ENCODE measurements around the gene RBP4. TPM values are rescaled to one million over a fixed set of nuclear protein-coding genes. Genes with fewer than 3 reads are reported as not detected.

The RBP4 gene
- total and polyA plus RNA-seq, 12 donors: 0.66 to 224 (median 10.2) TPM; not detected in 1

DNA sequence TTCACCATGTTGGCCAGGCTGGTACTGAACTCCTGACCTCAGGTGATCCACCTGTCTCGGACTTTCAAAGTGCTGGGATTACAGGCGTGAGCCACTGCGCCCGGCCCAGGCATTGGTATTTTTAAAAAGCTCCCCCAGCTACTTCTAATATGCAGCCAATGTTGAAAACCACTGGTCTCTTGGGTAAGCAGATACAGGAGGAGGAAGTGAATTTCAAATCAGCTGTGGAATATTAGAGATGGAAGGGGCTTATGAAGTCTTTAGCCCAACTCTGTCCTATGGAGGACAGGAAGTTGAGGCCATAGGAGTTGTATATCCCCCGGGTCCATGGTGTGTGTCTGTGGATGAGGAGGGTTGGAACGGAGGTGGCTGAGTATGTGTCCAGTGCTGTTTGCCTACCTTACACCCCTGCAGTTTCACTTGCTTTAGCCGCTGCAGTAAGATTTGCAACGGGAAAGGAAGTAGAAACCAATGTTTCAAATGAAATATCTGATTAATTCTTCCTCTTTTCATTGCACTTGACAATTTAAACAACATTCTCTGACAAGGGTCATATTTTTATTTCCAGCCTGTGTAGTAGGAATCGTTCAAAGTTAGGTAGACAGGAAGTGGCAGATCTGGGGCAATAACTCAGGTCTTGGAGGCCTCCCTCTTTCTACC lies 14.7 kb upstream of the RBP4 start:
- DNase-seq: no peak
- intact Hi-C loops (cut with DNase I): no loop called here
- Histone ChIP-seq H3K27me3 (no peaks in the 10 kb centered on the region), H3K27ac (peak overlapping the region in 2 of 5 donors; percentile 12 to 58), H3K4me1 (replicated peaks in 1 of 2) (no peaks in the 10 kb centered on the region), H3K4me3 (no peak overlapping the region), H3K9me3 (replicated peaks in 1 of 3) (no peaks in the 10 kb centered on the region), H3K36me3 (replicated peaks in 1 of 2) (no peaks in the 10 kb centered on the region)
- TF ChIP-seq, protein P1, sequence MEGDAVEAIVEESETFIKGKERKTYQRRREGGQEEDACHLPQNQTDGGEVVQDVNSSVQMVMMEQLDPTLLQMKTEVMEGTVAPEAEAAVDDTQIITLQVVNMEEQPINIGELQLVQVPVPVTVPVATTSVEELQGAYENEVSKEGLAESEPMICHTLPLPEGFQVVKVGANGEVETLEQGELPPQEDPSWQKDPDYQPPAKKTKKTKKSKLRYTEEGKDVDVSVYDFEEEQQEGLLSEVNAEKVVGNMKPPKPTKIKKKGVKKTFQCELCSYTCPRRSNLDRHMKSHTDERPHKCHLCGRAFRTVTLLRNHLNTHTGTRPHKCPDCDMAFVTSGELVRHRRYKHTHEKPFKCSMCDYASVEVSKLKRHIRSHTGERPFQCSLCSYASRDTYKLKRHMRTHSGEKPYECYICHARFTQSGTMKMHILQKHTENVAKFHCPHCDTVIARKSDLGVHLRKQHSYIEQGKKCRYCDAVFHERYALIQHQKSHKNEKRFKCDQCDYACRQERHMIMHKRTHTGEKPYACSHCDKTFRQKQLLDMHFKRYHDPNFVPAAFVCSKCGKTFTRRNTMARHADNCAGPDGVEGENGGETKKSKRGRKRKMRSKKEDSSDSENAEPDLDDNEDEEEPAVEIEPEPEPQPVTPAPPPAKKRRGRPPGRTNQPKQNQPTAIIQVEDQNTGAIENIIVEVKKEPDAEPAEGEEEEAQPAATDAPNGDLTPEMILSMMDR (IDR thresholded peaks at IDR 0.05): no peak
- TF ChIP-seq POLR2A (IDR thresholded peaks at IDR 0.05): no peak
- WGBS, 4 donors: 62 to 72% (median 68%) methylated on average over 9 of the region's 9 CpGs

DNA sequence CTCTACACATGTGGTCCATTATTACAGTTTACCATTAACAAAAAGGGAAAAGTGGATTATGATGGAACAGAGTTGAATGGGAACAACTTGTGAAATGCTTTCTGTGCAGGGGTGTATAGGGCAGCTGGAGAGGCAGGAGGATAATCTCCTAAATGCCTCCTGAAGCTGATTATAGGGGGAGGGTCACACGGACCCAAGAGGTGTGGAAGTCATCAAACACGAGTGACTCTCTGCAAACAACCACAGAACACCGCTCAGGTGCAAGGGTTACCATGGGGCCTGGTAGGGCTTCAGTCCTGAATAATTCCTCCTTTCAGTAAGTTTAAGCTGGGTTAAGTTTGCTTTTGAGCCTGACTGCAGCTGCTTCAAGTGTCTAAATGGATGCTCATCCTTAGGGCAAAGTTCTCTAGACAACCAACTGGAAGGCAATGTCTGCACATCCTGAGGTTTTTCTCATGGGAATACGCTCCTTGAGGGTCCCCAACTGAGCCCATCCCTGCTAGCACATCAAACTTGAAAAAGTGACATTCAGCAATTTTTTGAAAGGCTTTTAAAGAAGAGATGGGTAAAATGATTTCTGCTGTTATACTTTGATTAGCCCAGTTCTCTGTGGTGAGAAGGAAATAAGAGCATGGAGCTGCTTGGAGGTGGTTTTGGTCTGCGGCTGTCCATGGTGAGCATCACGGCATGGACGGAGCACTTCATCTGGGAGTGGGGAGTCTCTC lies 13.2 kb upstream of the RBP4 start:
- H3K27ac ChIP-seq: no peak overlapping the region
- H3K9me3 ChIP-seq (replicated peaks in 1 of 3): no peaks in the 10 kb centered on the region
- intact Hi-C loops (cut with DNase I): no loop called here
- no peaks in the 10 kb centered on the region for H3K36me3 ChIP-seq (replicated peaks in 1 of 2)
- no peak overlapping the region for H3K4me3 ChIP-seq
- H3K27me3 ChIP-seq: no peaks in the 10 kb centered on the region
- WGBS, 4 donors: 72 to 83% (median 80%) methylated on average over 7 of the region's 7 CpGs
- TF ChIP-seq, protein P1 (IDR thresholded peaks at IDR 0.05): no peak
- no peak for TF ChIP-seq POLR2A (IDR thresholded peaks at IDR 0.05)
- DNase-seq: no peak
- H3K4me1 ChIP-seq (replicated peaks in 1 of 2): no peaks in the 10 kb centered on the region

DNA sequence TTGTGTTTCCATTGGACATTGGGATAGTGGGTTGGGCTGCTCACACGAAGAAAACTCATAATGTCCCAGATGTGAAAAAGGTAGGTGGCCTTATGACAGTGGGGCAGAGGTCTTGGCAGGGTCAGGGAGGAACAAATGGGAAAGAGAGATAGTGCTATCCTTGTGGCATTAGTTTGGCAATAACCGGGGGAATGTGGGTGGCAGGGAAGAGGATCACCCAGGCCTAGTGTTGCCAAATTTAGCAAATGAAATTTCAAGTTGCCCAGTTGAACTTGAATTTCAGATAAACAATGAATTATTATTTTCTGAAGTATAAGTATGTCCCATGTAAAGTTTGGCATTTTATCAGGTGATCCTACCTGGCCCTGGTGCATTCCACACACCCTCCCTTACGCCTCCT lies 12.1 kb upstream of the RBP4 start:
- H3K4me1 ChIP-seq (replicated peaks in 1 of 2): no peaks in the 10 kb centered on the region
- H3K9me3 ChIP-seq (replicated peaks in 1 of 3): no peaks in the 10 kb centered on the region
- H3K27me3 ChIP-seq: no peaks in the 10 kb centered on the region
- H3K4me3 ChIP-seq: no peak overlapping the region
- intact Hi-C loops (cut with DNase I): no loop called here
- no peak overlapping the region for H3K27ac ChIP-seq
- H3K36me3 ChIP-seq (replicated peaks in 1 of 2): no peaks in the 10 kb centered on the region
- 70 to 85% (median 79%) methylated on average over 3 of the region's 3 CpGs for WGBS, 4 donors
- no peak for TF ChIP-seq POLR2A (IDR thresholded peaks at IDR 0.05)
- TF ChIP-seq, protein P1 (IDR thresholded peaks at IDR 0.05): no peak
- DNase-seq: no peak

DNA sequence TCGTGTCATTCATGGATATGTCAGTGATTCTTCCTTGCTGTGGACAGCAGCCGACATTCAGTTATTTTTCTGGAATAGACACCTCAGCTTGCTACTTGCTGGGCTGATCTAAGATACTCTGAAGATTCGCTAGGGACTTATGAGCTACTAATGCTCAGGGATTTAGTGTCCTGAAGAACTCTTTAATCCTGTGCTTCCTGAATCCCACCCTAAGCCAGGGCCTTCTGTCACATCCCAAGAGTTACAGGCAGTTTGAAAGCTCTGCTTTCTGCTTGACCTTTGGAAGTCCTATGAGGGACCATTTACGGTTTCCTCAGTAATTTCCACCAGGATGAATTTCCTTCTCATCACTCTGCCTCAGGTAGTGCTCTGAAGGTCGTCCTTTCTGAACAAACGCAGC lies 11.3 kb upstream of the RBP4 start, which contains the start of gene PDE6C:
Gene PDE6C (plus strand): TSS at position 227 of the 400 bp plus-strand sequence. CDS start 189 bp downstream, outside the sequence.
- Histone ChIP-seq H3K36me3 (replicated peaks in 1 of 2) (no peaks in the 10 kb centered on the region), H3K4me1 (replicated peaks in 1 of 2) (no peaks in the 10 kb centered on the region), H3K4me3 (no peak within 1 kb of the TSS), H3K27ac (no peak within 1 kb of the TSS), H3K27me3 (no peaks in the 10 kb centered on the region), H3K9me3 (replicated peaks in 1 of 3) (no peaks in the 10 kb centered on the region)
- TF ChIP-seq, protein P1 (IDR thresholded peaks at IDR 0.05): no peak
- no peak for TF ChIP-seq POLR2A (IDR thresholded peaks at IDR 0.05)
- no peak for DNase-seq
- intact Hi-C loops (cut with DNase I): no loop called here
- WGBS, 4 donors: 77 to 86% (median 83%) methylated on average over 6 of the region's 6 CpGs

Measured in adrenal gland (tissue), 12 donors.